ENCODE measurements around the gene PTGFRN. TPM values are rescaled to one million over a fixed set of nuclear protein-coding genes. Genes with fewer than 3 reads are reported as not detected.
"Not testable (repeated sequence)": the region's sequence is repeated elsewhere in the genome, so short reads cannot be mapped to it uniquely, and the experiment has no call there.

PTGFRN gene
- total and polyA plus RNA-seq, 2 of the 4 experiments (the other 2 are of a cell fraction), result 0.90 to 1.1 TPM

- Histone ChIP-seq H2BK20ac (ENCODE audit: low read depth, low read length) (no peak overlapping the region), H3K9me1 (ENCODE audit: insufficient read depth, low read length) (no peaks in the 10 kb centered on the region), H4K91ac (ENCODE audit: insufficient read depth, low read depth, low read length) (no peak overlapping the region), H3K56ac (ENCODE audit: extremely low read depth, insufficient read depth, low read length) (no peak overlapping the region), H4K20me1 (ENCODE audit: insufficient read depth, low read length) (no peaks in the 10 kb centered on the region), H3K4ac (ENCODE audit: low read depth, low read length) (no peak overlapping the region), H3K4me3 (ENCODE audit: insufficient read depth, low read depth, low read length) (no peak overlapping the region), H4K5ac (ENCODE audit: low read depth, low read length) (no peak overlapping the region), H2AK5ac (ENCODE audit: low read depth, low read length) (no peak overlapping the region), H3K9me3 (ENCODE audit: control insufficient read depth, insufficient read depth, low read length) (no peaks in the 10 kb centered on the region), H3K27ac (ENCODE audit: insufficient read depth, low read length) (no peak overlapping the region), H3K36me3 (ENCODE audit: control insufficient read depth, insufficient read depth, low read length) (no peaks in the 10 kb centered on the region), H3K14ac (replicated peaks; ENCODE audit: low read depth, low read length) (no peak overlapping the region), H2AFZ (replicated peaks; ENCODE audit: low read length, poor library complexity) (no peak overlapping the region), H2BK5ac (ENCODE audit: low read depth, low read length, poor library complexity, severe bottlenecking) (no peak overlapping the region), H3K79me1 (ENCODE audit: low read depth in 1 of 2, low read length in 2 of 2) (no peaks in the 10 kb centered on the region), H3K23ac (ENCODE audit: low read depth, low read length) (no peak overlapping the region), H2AK9ac (replicated peaks; ENCODE audit: low read depth, low read length, poor library complexity) (no peak overlapping the region), H3K4me1 (ENCODE audit: control insufficient read depth, insufficient read depth, low read length) (no peaks in the 10 kb centered on the region), H3K18ac (ENCODE audit: low read depth, low read length) (no peak overlapping the region), H4K8ac (ENCODE audit: low read depth in 2 of 2, low read length in 2 of 2) (no peak overlapping the region), H3K27me3 (ENCODE audit: control insufficient read depth, insufficient read depth, low read length) (no peaks in the 10 kb centered on the region), H2BK15ac (ENCODE audit: low read depth, low read length) (no peak overlapping the region), H3K9ac (ENCODE audit: low read depth, low read length) (no peak overlapping the region), H3K4me2 (ENCODE audit: low read depth, low read length) (no peak overlapping the region), H2BK120ac (ENCODE audit: low read depth, low read length) (no peak overlapping the region)
- ATAC-seq (ENCODE audit: low read depth) (no peak), DNase-seq (no peak)
- ChIA-PET CTCF (no interaction called here), POLR2A (ENCODE audit: unreplicated experiment) (no interaction called here)
- BruUV-seq (replicated peaks), result no TSS peak
- WGBS, 2 experiments (ENCODE audit: extremely low coverage in 2 of 2, insufficient read length in 1 of 2), result no CpG with 5 or more reads among the region's 2 CpGs
- intact Hi-C loops (cut with micrococcal nuclease) (no loop called here), in situ Hi-C loops (cut with MboI; ENCODE audit: low sequenced_read_pairs) (no loop called here), dilution Hi-C loops (cut with HindIII; ENCODE audit: low sequenced_read_pairs, unreplicated experiment) (no loop called here)
- TF ChIP-seq ELK1 (IDR thresholded peaks at IDR 0.05; ENCODE audit: borderline replicate concordance, low read depth, low read length) (no peak), RAD21 (IDR thresholded peaks at IDR 0.05; ENCODE audit: low read length) (no peak), CEBPB (IDR thresholded peaks at IDR 0.05; ENCODE audit: low read depth, low read length) (no peak), NFE2L2 (IDR thresholded peaks at IDR 0.05; ENCODE audit: low read depth, low read length) (no peak), CHD1 (IDR thresholded peaks at IDR 0.05; ENCODE audit: low read depth, low read length) (no peak)
- TF ChIP-seq, protein P1, sequence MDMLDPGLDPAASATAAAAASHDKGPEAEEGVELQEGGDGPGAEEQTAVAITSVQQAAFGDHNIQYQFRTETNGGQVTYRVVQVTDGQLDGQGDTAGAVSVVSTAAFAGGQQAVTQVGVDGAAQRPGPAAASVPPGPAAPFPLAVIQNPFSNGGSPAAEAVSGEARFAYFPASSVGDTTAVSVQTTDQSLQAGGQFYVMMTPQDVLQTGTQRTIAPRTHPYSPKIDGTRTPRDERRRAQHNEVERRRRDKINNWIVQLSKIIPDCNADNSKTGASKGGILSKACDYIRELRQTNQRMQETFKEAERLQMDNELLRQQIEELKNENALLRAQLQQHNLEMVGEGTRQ (IDR thresholded peaks at IDR 0.05; ENCODE audit: low read depth, low read length), result no peak
Observed at GRCh38 chr1:116972674-116973030, 62.9 kb downstream of the PTGFRN start.

DNA sequence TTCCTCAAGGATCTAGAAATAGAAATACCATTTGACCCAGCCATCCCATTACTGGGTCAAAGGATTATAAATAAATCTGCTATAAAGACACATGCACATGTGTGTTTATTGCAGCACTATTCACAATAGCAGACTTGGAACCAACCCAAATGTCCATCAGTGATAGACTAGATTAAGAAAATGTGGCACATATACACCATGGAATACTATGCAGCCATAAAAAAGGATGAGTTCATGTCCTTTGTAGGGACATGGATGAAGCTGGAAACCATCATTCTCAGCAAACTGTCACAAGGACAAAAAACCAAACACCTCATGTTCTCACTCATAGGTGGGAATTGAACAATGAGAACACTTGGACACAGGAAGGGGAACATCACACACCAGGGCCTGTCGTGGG, 70.6 kb downstream of the PTGFRN start:
- CTCF ChIA-PET; H3K14ac ChIP-seq (replicated peaks; ENCODE audit: low read depth, low read length); H2BK15ac ChIP-seq (ENCODE audit: low read depth, low read length); H3K27me3 ChIP-seq (ENCODE audit: control insufficient read depth, insufficient read depth, low read length); H3K36me3 ChIP-seq (ENCODE audit: control insufficient read depth, insufficient read depth, low read length); H3K9me3 ChIP-seq (ENCODE audit: control insufficient read depth, insufficient read depth, low read length); H2AFZ ChIP-seq (replicated peaks; ENCODE audit: low read length, poor library complexity); H3K9ac ChIP-seq (ENCODE audit: low read depth, low read length); DNase-seq; H3K79me1 ChIP-seq (ENCODE audit: low read depth in 1 of 2, low read length in 2 of 2); H2BK5ac ChIP-seq (ENCODE audit: low read depth, low read length, poor library complexity, severe bottlenecking); H3K9me1 ChIP-seq (ENCODE audit: insufficient read depth, low read length); H3K4me3 ChIP-seq (ENCODE audit: insufficient read depth, low read depth, low read length); dilution Hi-C loops (cut with HindIII; ENCODE audit: low sequenced_read_pairs, unreplicated experiment); H2AK5ac ChIP-seq (ENCODE audit: low read depth, low read length); H3K18ac ChIP-seq (ENCODE audit: low read depth, low read length); H4K91ac ChIP-seq (ENCODE audit: insufficient read depth, low read depth, low read length); H3K56ac ChIP-seq (ENCODE audit: extremely low read depth, insufficient read depth, low read length); POLR2A ChIA-PET (ENCODE audit: unreplicated experiment); H3K4me2 ChIP-seq (ENCODE audit: low read depth, low read length); H4K20me1 ChIP-seq (ENCODE audit: insufficient read depth, low read length); intact Hi-C loops (cut with micrococcal nuclease); ATAC-seq (ENCODE audit: low read depth); H2BK120ac ChIP-seq (ENCODE audit: low read depth, low read length); H3K27ac ChIP-seq (ENCODE audit: insufficient read depth, low read length); H2BK20ac ChIP-seq (ENCODE audit: low read depth, low read length); BruUV-seq (replicated peaks); H4K5ac ChIP-seq (ENCODE audit: low read depth, low read length); H2AK9ac ChIP-seq (replicated peaks; ENCODE audit: low read depth, low read length, poor library complexity); H3K4me1 ChIP-seq (ENCODE audit: control insufficient read depth, insufficient read depth, low read length); H3K4ac ChIP-seq (ENCODE audit: low read depth, low read length); H3K23ac ChIP-seq (ENCODE audit: low read depth, low read length); H4K8ac ChIP-seq (ENCODE audit: low read depth in 2 of 2, low read length in 2 of 2); in situ Hi-C loops (cut with MboI; ENCODE audit: low sequenced_read_pairs): not testable (repeated sequence)
- WGBS, 2 experiments (ENCODE audit: extremely low coverage in 2 of 2, insufficient read length in 1 of 2), result no CpG with 5 or more reads among the region's 1 CpG
